ENCODE results near the gene DMD. TPM values are rescaled to one million over a fixed set of nuclear protein-coding genes. Genes with fewer than 3 reads are reported as not detected.

Gene DMD
- total and polyA plus RNA-seq, 2 of the 13 experiments (the other 11 are each of a cell fraction or from before 2014, with no cell fraction given) = 17.6 to 25.9 TPM

DNA sequence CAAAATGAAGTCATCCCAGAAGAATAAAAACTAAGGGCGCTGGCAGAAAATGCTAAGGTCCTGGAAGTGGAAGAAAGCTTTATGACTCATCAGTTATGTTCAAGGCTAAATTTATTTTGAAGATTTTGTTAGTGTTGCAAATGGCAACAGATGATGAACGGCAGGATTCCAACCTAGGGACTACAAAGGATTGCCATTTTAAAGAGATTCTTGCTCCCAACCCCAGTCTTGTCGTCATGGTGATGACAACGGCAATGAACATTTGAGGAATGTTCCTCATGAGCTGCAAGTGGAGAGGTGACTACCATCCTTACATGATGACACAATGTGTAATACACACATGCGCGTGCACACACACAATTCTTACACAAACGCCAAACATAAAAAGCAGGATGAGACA lies 2085.1 kb downstream of the DMD start:
- TF ChIP-seq ISL2 (CRISPR knock-in tag; IDR thresholded peaks at IDR 0.05) = no peak
- TF ChIP-seq BRD4 (CRISPR knock-in tag; IDR thresholded peaks at IDR 0.05) = no peak
- TF ChIP-seq NKX3-1 (CRISPR knock-in tag; IDR thresholded peaks at IDR 0.05) = no peak
- TF ChIP-seq, protein P1, sequence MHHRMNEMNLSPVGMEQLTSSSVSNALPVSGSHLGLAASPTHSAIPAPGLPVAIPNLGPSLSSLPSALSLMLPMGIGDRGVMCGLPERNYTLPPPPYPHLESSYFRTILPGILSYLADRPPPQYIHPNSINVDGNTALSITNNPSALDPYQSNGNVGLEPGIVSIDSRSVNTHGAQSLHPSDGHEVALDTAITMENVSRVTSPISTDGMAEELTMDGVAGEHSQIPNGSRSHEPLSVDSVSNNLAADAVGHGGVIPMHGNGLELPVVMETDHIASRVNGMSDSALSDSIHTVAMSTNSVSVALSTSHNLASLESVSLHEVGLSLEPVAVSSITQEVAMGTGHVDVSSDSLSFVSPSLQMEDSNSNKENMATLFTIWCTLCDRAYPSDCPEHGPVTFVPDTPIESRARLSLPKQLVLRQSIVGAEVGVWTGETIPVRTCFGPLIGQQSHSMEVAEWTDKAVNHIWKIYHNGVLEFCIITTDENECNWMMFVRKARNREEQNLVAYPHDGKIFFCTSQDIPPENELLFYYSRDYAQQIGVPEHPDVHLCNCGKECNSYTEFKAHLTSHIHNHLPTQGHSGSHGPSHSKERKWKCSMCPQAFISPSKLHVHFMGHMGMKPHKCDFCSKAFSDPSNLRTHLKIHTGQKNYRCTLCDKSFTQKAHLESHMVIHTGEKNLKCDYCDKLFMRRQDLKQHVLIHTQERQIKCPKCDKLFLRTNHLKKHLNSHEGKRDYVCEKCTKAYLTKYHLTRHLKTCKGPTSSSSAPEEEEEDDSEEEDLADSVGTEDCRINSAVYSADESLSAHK (CRISPR knock-in tag; IDR thresholded peaks at IDR 0.05; ENCODE audit: borderline replicate concordance) = no peak
- TF ChIP-seq, protein P2, sequence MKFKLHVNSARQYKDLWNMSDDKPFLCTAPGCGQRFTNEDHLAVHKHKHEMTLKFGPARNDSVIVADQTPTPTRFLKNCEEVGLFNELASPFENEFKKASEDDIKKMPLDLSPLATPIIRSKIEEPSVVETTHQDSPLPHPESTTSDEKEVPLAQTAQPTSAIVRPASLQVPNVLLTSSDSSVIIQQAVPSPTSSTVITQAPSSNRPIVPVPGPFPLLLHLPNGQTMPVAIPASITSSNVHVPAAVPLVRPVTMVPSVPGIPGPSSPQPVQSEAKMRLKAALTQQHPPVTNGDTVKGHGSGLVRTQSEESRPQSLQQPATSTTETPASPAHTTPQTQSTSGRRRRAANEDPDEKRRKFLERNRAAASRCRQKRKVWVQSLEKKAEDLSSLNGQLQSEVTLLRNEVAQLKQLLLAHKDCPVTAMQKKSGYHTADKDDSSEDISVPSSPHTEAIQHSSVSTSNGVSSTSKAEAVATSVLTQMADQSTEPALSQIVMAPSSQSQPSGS (CRISPR knock-in tag; IDR thresholded peaks at IDR 0.05) = no peak
- TF ChIP-seq TAF1 (CRISPR knock-in tag; IDR thresholded peaks at IDR 0.05) = no peak
- TF ChIP-seq NFE2L1 (CRISPR knock-in tag; IDR thresholded peaks at IDR 0.05; ENCODE audit: borderline replicate concordance) = no peak
- no peak for TF ChIP-seq ZNF549 (CRISPR knock-in tag; IDR thresholded peaks at IDR 0.05)
- TF ChIP-seq RBAK (CRISPR knock-in tag; IDR thresholded peaks at IDR 0.05) = no peak
- TF ChIP-seq NR2F2 (IDR thresholded peaks at IDR 0.05; ENCODE audit: borderline replicate concordance, low read depth) = no peak
- ChIA-PET POLR2A (no interaction called here), CTCF (ENCODE audit: low intra/inter-chr PET ratio, low total read pairs) (no interaction called here)
- H3K4me3 ChIP-seq (replicated peaks in 1 of 3; ENCODE audit: insufficient read depth in 1 of 3, low read depth in 2 of 3, low read length in 3 of 3) = no peak overlapping the region
- H2AFZ ChIP-seq (ENCODE audit: low read length) = no peak overlapping the region
- H3K36me3 ChIP-seq (replicated peaks in 1 of 2; ENCODE audit: control insufficient read depth in 1 of 2, insufficient read depth in 2 of 2, low read length in 2 of 2) = peaks cover 0 to 23% of the 10 kb centered on the region in 2 experiments; a peak in 1 of 5 replicates
- BruUV-seq (replicated peaks) = no TSS peak
- in situ Hi-C loops (cut with HindIII; ENCODE audit: extremely low pct_ligation_motif_present, low pct_unique_long_range_greater_than_20kb) = no loop called here
- no peaks in the 10 kb centered on the region for H3K79me2 ChIP-seq (ENCODE audit: insufficient read depth, low read length)
- no peaks in the 10 kb centered on the region for H3K4me1 ChIP-seq (ENCODE audit: insufficient read depth, low read length)
- FAIRE-seq = no peak
- H3K4me2 ChIP-seq (ENCODE audit: low read depth, low read length) = no peak overlapping the region
- H4K20me1 ChIP-seq (ENCODE audit: insufficient read depth, low read length) = no peaks in the 10 kb centered on the region
- WGBS (ENCODE audit: low lambda C conversion rate) = 96% methylated on average over 7 of the region's 7 CpGs
- DNase-seq (ENCODE audit: low spot score) = no peak
- no peak overlapping the region for H3K9ac ChIP-seq (ENCODE audit: insufficient read depth, low read depth, low read length)
- H3K9me3 ChIP-seq (ENCODE audit: low read length) = no peaks in the 10 kb centered on the region
- H3K27ac ChIP-seq (ENCODE audit: extremely low read length, insufficient read depth, low read length) = no peak overlapping the region
- intact Hi-C loops (cut with micrococcal nuclease; ENCODE audit: unreplicated experiment) = no loop called here
- ATAC-seq = no peak
- no peaks in the 10 kb centered on the region for H3K27me3 ChIP-seq (ENCODE audit: control insufficient read depth in 1 of 2, insufficient read depth in 2 of 2, low read length in 2 of 2)

All from HepG2 (cell line).